ENCODE data around the gene TINAG.

The TINAG gene

GRCh38 chr6:54426995-54427394, 118.8 kb downstream of the TINAG start:
- no peak for DNase-seq (ENCODE audit: low read depth in 2 of 2)

GRCh38 chr6:54427396-54427937, 119.2 kb downstream of the TINAG start:
- DNase-seq (ENCODE audit: low read depth in 2 of 2), result no peak

- DNase-seq (ENCODE audit: low read depth in 2 of 2), result no peak
Observed at GRCh38 chr6:54428431-54428830, 120.2 kb downstream of the TINAG start.

GRCh38 chr6:54431466-54431865, 123.2 kb downstream of the TINAG start:
- DNase-seq (ENCODE audit: low read depth in 2 of 2), result no peak

Data from stimulated activated CD4-positive, alpha-beta T cell treated with anti-CD3 and anti-CD28 coated beads, Interleukin-12 subunit alpha, Interleukin-12 subunit beta, amount 100 ng/mL, for 24 hours (primary cell).